ENCODE results near the gene GRIA4.

- TF ChIP-seq CTCF (IDR thresholded peaks at IDR 0.05; ENCODE audit: low read depth, low read length) (no peak), POLR2A (IDR thresholded peaks at IDR 0.05; ENCODE audit: extremely low read depth, insufficient read length) (no peak)
Observed at GRCh38 chr11:105718641-105719040, 108.8 kb downstream of the GRIA4 start.

All from NB4 (cell line).